ENCODE data around the gene TRMU. TPM values are rescaled to one million over a fixed set of nuclear protein-coding genes. Genes with fewer than 3 reads are reported as not detected.

TRMU gene
- total RNA-seq, 2 experiments from 2014 or later = 61.4 to 75.3 TPM

GRCh38 chr22:46373921-46374662 is 38.6 kb downstream of the TRMU start:
- Mint-ChIP-seq H3K4me1 (peaks cover 34% of the 10 kb centered on the region), H3K36me3 (ENCODE audit: low read depth) (peaks cover 1% of the 10 kb centered on the region), H3K9me3 (ENCODE audit: low read depth) (peaks cover 10% of the 10 kb centered on the region), H3K27ac (no peak overlapping the region), H3K27me3 (peaks cover 3% of the 10 kb centered on the region), H3K4me3 (no peak overlapping the region)
- intact Hi-C loops (cut with DNase I, micrococcal nuclease) = no loop called here
- no peak for ATAC-seq
- ChIA-PET POLR2A (no interaction called here), CTCF (no interaction called here)
- peak; percentile 23 for DNase-seq

GRCh38 chr22:46374663-46375474 is 39.4 kb downstream of the TRMU start:
- ChIA-PET CTCF (no interaction called here), POLR2A (no interaction called here)
- peaks cover 3% of the 10 kb centered on the region for H3K27me3 Mint-ChIP-seq
- no peak overlapping the region for H3K27ac Mint-ChIP-seq
- no peak for DNase-seq
- ATAC-seq = no peak
- no peak overlapping the region for H3K4me3 Mint-ChIP-seq
- intact Hi-C loops (cut with DNase I, micrococcal nuclease) = no loop called here
- peaks cover 34% of the 10 kb centered on the region for H3K4me1 Mint-ChIP-seq
- H3K36me3 Mint-ChIP-seq (ENCODE audit: low read depth) = peaks cover 1% of the 10 kb centered on the region
- H3K9me3 Mint-ChIP-seq (ENCODE audit: low read depth) = peaks cover 10% of the 10 kb centered on the region

GRCh38 chr22:46376111-46376510 is 40.6 kb downstream of the TRMU start:
- ChIA-PET CTCF (no interaction called here), POLR2A (no interaction called here)
- no peak overlapping the region for H3K27ac Mint-ChIP-seq
- peaks cover 23% of the 10 kb centered on the region for H3K4me1 Mint-ChIP-seq
- peaks cover 10% of the 10 kb centered on the region for H3K9me3 Mint-ChIP-seq (ENCODE audit: low read depth)
- H3K4me3 Mint-ChIP-seq = no peak overlapping the region
- peaks cover 1% of the 10 kb centered on the region for H3K36me3 Mint-ChIP-seq (ENCODE audit: low read depth)
- DNase-seq = no peak
- ATAC-seq = no peak
- intact Hi-C loops (cut with DNase I, micrococcal nuclease) = no loop called here
- peaks cover 3% of the 10 kb centered on the region for H3K27me3 Mint-ChIP-seq

- intact Hi-C loops (cut with DNase I, micrococcal nuclease) = no loop called here
- Mint-ChIP-seq H3K36me3 (ENCODE audit: low read depth) (peaks cover 1% of the 10 kb centered on the region), H3K27ac (no peak overlapping the region), H3K9me3 (ENCODE audit: low read depth) (peaks cover 10% of the 10 kb centered on the region), H3K4me1 (peaks cover 18% of the 10 kb centered on the region), H3K4me3 (no peak overlapping the region), H3K27me3 (peaks cover 3% of the 10 kb centered on the region)
- no peak for DNase-seq
- ATAC-seq = no peak
- ChIA-PET POLR2A (no interaction called here), CTCF (interaction anchor here (1.4 kb wide), 1 partner anchor 9 kb away, joined by 5 read pairs; no protein-coding TSS in a partner anchor)
Measured at GRCh38 chr22:46376908-46377524, 41.5 kb downstream of the TRMU start.

GRCh38 chr22:46377525-46378425 is 42.3 kb downstream of the TRMU start:
- ATAC-seq (no peak), DNase-seq (no peak)
- peaks cover 10% of the 10 kb centered on the region for H3K9me3 Mint-ChIP-seq (ENCODE audit: low read depth)
- no peak overlapping the region for H3K4me3 Mint-ChIP-seq
- intact Hi-C loops (cut with DNase I, micrococcal nuclease) = no loop called here
- H3K27me3 Mint-ChIP-seq = peaks cover 3% of the 10 kb centered on the region
- ChIA-PET POLR2A (no interaction called here), CTCF (interaction anchor here (0.6 to 1.4 kb wide), 2 partner anchors 10 to 1789 kb away, joined by 3 to 5 read pairs; no protein-coding TSS in a partner anchor)
- H3K36me3 Mint-ChIP-seq (ENCODE audit: low read depth) = peaks cover 1% of the 10 kb centered on the region
- H3K27ac Mint-ChIP-seq = no peak overlapping the region
- H3K4me1 Mint-ChIP-seq = peaks cover 13% of the 10 kb centered on the region

GRCh38 chr22:46378426-46379065 is 43.0 kb downstream of the TRMU start:
- ChIA-PET POLR2A (interaction anchor here (0.6 kb wide), 1 partner anchor 352 kb away, joined by 3 read pairs; no protein-coding TSS in a partner anchor), CTCF (interaction anchor here (0.6 kb wide), 1 partner anchor 1788 kb away, joined by 3 read pairs; no protein-coding TSS in a partner anchor)
- peaks cover 3% of the 10 kb centered on the region for H3K27me3 Mint-ChIP-seq
- peaks cover 10% of the 10 kb centered on the region for H3K4me1 Mint-ChIP-seq
- ATAC-seq = no peak
- peaks cover 10% of the 10 kb centered on the region for H3K9me3 Mint-ChIP-seq (ENCODE audit: low read depth)
- intact Hi-C loops (cut with DNase I, micrococcal nuclease) = no loop called here
- no peak overlapping the region for H3K4me3 Mint-ChIP-seq
- no peak for DNase-seq
- H3K36me3 Mint-ChIP-seq (ENCODE audit: low read depth) = peaks cover 1% of the 10 kb centered on the region
- no peak overlapping the region for H3K27ac Mint-ChIP-seq

- Mint-ChIP-seq H3K27me3 (peaks cover 3% of the 10 kb centered on the region), H3K36me3 (ENCODE audit: low read depth) (peaks cover 1% of the 10 kb centered on the region), H3K9me3 (ENCODE audit: low read depth) (peaks cover 10% of the 10 kb centered on the region), H3K4me3 (no peak overlapping the region), H3K27ac (no peak overlapping the region), H3K4me1 (peaks cover 2% of the 10 kb centered on the region)
- ChIA-PET CTCF (no interaction called here), POLR2A (interaction anchor here (0.6 kb wide), 1 partner anchor 351 kb away, joined by 3 read pairs; no protein-coding TSS in a partner anchor)
- ATAC-seq (no peak), DNase-seq (no peak)
- intact Hi-C loops (cut with DNase I, micrococcal nuclease) = no loop called here
Measured at GRCh38 chr22:46379066-46379930, 43.8 kb downstream of the TRMU start.

GRCh38 chr22:46380069-46380468 is 44.6 kb downstream of the TRMU start:
- CTCF ChIA-PET = no interaction called here
- peaks cover 2% of the 10 kb centered on the region for H3K27me3 Mint-ChIP-seq
- ATAC-seq (no peak), DNase-seq (no peak)
- no peak overlapping the region for H3K27ac Mint-ChIP-seq
- peaks cover 9% of the 10 kb centered on the region for H3K9me3 Mint-ChIP-seq (ENCODE audit: low read depth)
- H3K4me1 Mint-ChIP-seq = no peaks in the 10 kb centered on the region
- intact Hi-C loops (cut with DNase I, micrococcal nuclease) = no loop called here
- POLR2A ChIA-PET = no interaction called here
- peaks cover 1% of the 10 kb centered on the region for H3K36me3 Mint-ChIP-seq (ENCODE audit: low read depth)
- H3K4me3 Mint-ChIP-seq = no peak overlapping the region

- ChIA-PET CTCF (no interaction called here), POLR2A (no interaction called here)
- Mint-ChIP-seq H3K27me3 (no peaks in the 10 kb centered on the region), H3K4me1 (no peaks in the 10 kb centered on the region), H3K27ac (no peak overlapping the region), H3K36me3 (ENCODE audit: low read depth) (peaks cover 1% of the 10 kb centered on the region), H3K9me3 (ENCODE audit: low read depth) (peaks cover 6% of the 10 kb centered on the region), H3K4me3 (no peak overlapping the region)
- ATAC-seq (no peak), DNase-seq (no peak)
- intact Hi-C loops (cut with DNase I, micrococcal nuclease) = no loop called here
Measured at GRCh38 chr22:46380581-46380980, 45.1 kb downstream of the TRMU start.

- Mint-ChIP-seq H3K27me3 (no peaks in the 10 kb centered on the region), H3K4me1 (no peaks in the 10 kb centered on the region), H3K27ac (no peak overlapping the region), H3K4me3 (no peak overlapping the region), H3K9me3 (ENCODE audit: low read depth) (peaks cover 2% of the 10 kb centered on the region), H3K36me3 (ENCODE audit: low read depth) (no peaks in the 10 kb centered on the region)
- CTCF ChIA-PET = interaction anchor here (1.2 kb wide), 1 partner anchor 13 kb away, joined by 3 read pairs; no protein-coding TSS in a partner anchor
- intact Hi-C loops (cut with DNase I, micrococcal nuclease) = no loop called here
- POLR2A ChIA-PET = no interaction called here
- DNase-seq (no peak), ATAC-seq (no peak)
Measured at GRCh38 chr22:46381142-46381541, 45.6 kb downstream of the TRMU start.

Measured in activated CD4-positive, alpha-beta T cell treated with anti-CD3 and anti-CD28 coated beads for 36 hours (primary cell).